Esophagus muscularis mucosa (tissue), 3 donors: ENCODE results near the gene SEC14L1.

ENCODE experiments used
- POLR2A ChIP-seq: fragments of 450-650 bp; IDR thresholded peaks from one replicate; pipeline ENCODE4 v1.6.1; 2017; ENCODE audit warnings: antibody characterized with exemption, moderate library complexity, mild to moderate bottlenecking, low read depth
- POLR2AphosphoS5 ChIP-seq, 2 donors: sonication (generic); formaldehyde crosslinking; IDR thresholded peaks; one replicate each; pipeline ENCODE4 v1.6.1; 2017; ENCODE audit warnings: antibody characterized with exemption in 2 of 2
- TF ChIP-seq, protein P1 (sequence below), 3 experiments: fragments of 200-600 bp in 2 of 3; fragments of 450-650 bp in 1 of 3; sonication (generic) in 2 of 3; IDR thresholded peaks; one replicate each; pipeline ENCODE4 v1.5.1; 2017 to 2019; ENCODE audit warnings: antibody characterized with exemption in 3 of 3, mild to moderate bottlenecking in 2 of 3, moderate library complexity in 1 of 3

DNA sequence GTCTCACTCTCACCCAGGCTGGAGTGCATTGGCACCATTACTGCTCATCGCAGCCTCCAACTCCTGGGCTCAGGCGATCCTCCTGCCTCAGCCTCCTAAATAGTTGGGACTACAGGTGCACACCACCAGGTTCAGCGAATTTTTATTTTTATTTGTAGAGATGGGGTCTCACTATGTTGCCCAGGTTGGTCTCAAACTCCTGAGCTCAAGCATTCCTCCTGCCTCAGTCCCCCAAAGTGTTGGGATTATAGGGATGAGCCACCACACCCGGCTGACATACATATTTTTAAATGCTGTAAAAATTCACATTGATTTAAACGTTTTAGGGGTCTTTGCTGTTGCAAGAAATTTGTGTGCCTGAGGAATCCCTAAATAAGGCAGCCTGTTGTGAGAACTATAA lies 24.8 kb upstream of the SEC14L1 start:
- TF ChIP-seq POLR2AphosphoS5 (IDR thresholded peaks at IDR 0.05) (no peak), POLR2A (no peak)
- TF ChIP-seq, protein P1, sequence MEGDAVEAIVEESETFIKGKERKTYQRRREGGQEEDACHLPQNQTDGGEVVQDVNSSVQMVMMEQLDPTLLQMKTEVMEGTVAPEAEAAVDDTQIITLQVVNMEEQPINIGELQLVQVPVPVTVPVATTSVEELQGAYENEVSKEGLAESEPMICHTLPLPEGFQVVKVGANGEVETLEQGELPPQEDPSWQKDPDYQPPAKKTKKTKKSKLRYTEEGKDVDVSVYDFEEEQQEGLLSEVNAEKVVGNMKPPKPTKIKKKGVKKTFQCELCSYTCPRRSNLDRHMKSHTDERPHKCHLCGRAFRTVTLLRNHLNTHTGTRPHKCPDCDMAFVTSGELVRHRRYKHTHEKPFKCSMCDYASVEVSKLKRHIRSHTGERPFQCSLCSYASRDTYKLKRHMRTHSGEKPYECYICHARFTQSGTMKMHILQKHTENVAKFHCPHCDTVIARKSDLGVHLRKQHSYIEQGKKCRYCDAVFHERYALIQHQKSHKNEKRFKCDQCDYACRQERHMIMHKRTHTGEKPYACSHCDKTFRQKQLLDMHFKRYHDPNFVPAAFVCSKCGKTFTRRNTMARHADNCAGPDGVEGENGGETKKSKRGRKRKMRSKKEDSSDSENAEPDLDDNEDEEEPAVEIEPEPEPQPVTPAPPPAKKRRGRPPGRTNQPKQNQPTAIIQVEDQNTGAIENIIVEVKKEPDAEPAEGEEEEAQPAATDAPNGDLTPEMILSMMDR (IDR thresholded peaks at IDR 0.05), result no peak
